ENCODE results near the gene CBFA2T2. TPM values are rescaled to one million over a fixed set of nuclear protein-coding genes. Genes with fewer than 3 reads are reported as not detected.

The CBFA2T2 gene
- total and polyA plus RNA-seq, 2 donors (not counting 3 experiments of a cell fraction or from before 2014, with no cell fraction given): 10.7 to 12.1 TPM

DNA sequence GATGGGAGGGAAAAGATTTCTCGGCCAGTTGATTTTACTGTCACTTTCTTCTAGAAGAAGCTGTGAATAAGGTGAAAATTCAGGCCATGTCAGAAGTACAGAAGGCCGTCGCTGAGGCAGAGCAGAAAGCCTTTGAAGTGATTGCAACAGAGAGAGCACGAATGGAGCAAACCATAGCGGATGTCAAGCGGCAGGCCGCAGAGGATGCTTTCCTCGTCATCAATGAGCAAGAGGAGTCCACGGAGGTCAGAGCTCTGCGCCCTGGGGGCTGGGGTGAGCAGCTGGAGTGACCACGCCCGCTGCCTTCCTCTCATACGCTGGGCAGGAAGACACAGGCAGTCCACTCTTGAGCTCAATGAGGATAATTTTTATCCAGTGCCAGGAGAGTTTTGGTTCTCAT is 150.4 kb downstream of the CBFA2T2 start:
- FAIRE-seq (no peak), DNase-seq (ENCODE audit: low read depth, low spot score) (no peak)
- POLR2A ChIA-PET: no interaction called here
- no peaks in the 10 kb centered on the region for H3K4me1 ChIP-seq (ENCODE audit: control insufficient read depth, extremely low read depth, insufficient read depth, low read length)
- no peaks in the 10 kb centered on the region for H3K9me1 ChIP-seq (replicated peaks; ENCODE audit: control insufficient read depth, extremely low read depth, insufficient read depth, low read length)
- H3K9ac ChIP-seq (replicated peaks; ENCODE audit: extremely low read depth, insufficient read depth, low read length): no peak overlapping the region
- no peak overlapping the region for H3K4me2 ChIP-seq (ENCODE audit: insufficient read depth, low read length)
- H3K9me3 ChIP-seq (replicated peaks; ENCODE audit: control insufficient read depth, insufficient read depth, low read length): no peaks in the 10 kb centered on the region
- no peaks in the 10 kb centered on the region for H3K27me3 ChIP-seq (ENCODE audit: control insufficient read depth in 2 of 2, insufficient read depth in 2 of 2, low read length in 2 of 2)
- intact Hi-C loops (cut with micrococcal nuclease): no loop called here
- BruUV-seq (replicated peaks): no TSS peak
- no peak overlapping the region for H3K4me3 ChIP-seq (replicated peaks in 1 of 3; ENCODE audit: insufficient read depth in 1 of 3, low read depth in 1 of 3, low read length in 3 of 3)
- H4K20me1 ChIP-seq (replicated peaks; ENCODE audit: control insufficient read depth, extremely low read depth, insufficient read depth, low read length): no peaks in the 10 kb centered on the region
- dilution Hi-C loops (cut with MboI; ENCODE audit: extremely low pct_ligation_motif_present, low sequenced_read_pairs): no loop called here
- no peak overlapping the region for H3K27ac ChIP-seq (ENCODE audit: insufficient read depth, low read depth, low read length)
- H3K79me2 ChIP-seq (ENCODE audit: control insufficient read depth, insufficient read depth, low read length): no peaks in the 10 kb centered on the region
- CTCF ChIA-PET: interaction anchor here (1.6 to 3.8 kb wide), 2 partner anchors 13 to 183 kb away, joined by 5 to 16 read pairs; no protein-coding TSS in a partner anchor
- TF ChIP-seq POLR2A (IDR thresholded peaks at IDR 0.05; ENCODE audit: low read depth, low read length): no peak
- TF ChIP-seq, protein P1, sequence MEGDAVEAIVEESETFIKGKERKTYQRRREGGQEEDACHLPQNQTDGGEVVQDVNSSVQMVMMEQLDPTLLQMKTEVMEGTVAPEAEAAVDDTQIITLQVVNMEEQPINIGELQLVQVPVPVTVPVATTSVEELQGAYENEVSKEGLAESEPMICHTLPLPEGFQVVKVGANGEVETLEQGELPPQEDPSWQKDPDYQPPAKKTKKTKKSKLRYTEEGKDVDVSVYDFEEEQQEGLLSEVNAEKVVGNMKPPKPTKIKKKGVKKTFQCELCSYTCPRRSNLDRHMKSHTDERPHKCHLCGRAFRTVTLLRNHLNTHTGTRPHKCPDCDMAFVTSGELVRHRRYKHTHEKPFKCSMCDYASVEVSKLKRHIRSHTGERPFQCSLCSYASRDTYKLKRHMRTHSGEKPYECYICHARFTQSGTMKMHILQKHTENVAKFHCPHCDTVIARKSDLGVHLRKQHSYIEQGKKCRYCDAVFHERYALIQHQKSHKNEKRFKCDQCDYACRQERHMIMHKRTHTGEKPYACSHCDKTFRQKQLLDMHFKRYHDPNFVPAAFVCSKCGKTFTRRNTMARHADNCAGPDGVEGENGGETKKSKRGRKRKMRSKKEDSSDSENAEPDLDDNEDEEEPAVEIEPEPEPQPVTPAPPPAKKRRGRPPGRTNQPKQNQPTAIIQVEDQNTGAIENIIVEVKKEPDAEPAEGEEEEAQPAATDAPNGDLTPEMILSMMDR (IDR thresholded peaks at IDR 0.05; ENCODE audit: extremely low read depth in 1 of 2, insufficient read depth in 1 of 2, low read depth in 1 of 2, low read length in 2 of 2): no peak
- TF ChIP-seq, protein P2, sequence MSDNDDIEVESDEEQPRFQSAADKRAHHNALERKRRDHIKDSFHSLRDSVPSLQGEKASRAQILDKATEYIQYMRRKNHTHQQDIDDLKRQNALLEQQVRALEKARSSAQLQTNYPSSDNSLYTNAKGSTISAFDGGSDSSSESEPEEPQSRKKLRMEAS (IDR thresholded peaks at IDR 0.05; ENCODE audit: insufficient read depth, insufficient read length): no peak
- TF ChIP-seq FOS (IDR thresholded peaks at IDR 0.05; ENCODE audit: borderline replicate concordance, insufficient read depth, low read length): no peak
- no peak for TF ChIP-seq EZH2 (IDR thresholded peaks at IDR 0.05; ENCODE audit: borderline replicate concordance, low read depth, low read length, severe bottlenecking)
- no peak for TF ChIP-seq MYC (IDR thresholded peaks at IDR 0.05; ENCODE audit: low read depth, low read length)
- TF ChIP-seq POLR2AphosphoS5 (IDR thresholded peaks at IDR 0.05; ENCODE audit: insufficient read depth, low read depth, low read length): no peak
- TF ChIP-seq GATA2 (IDR thresholded peaks at IDR 0.05; ENCODE audit: insufficient read depth, insufficient read length, low read depth, low read length): no peak
- no peak overlapping the region for H2AFZ ChIP-seq (ENCODE audit: low read depth, low read length)
- H3K36me3 ChIP-seq (ENCODE audit: control insufficient read depth in 2 of 2, extremely low read depth in 1 of 2, insufficient read depth in 2 of 2, low read length in 2 of 2): peaks cover 2 to 22% of the 10 kb centered on the region in 2 experiments
